ENCODE results near the gene TMEM179. TPM values are rescaled to one million over a fixed set of nuclear protein-coding genes. Genes with fewer than 3 reads are reported as not detected.

TMEM179 gene
- total and polyA plus RNA-seq, 2 of the 13 experiments (the other 11 are each of a cell fraction or from before 2014, with no cell fraction given) = not detected

DNA sequence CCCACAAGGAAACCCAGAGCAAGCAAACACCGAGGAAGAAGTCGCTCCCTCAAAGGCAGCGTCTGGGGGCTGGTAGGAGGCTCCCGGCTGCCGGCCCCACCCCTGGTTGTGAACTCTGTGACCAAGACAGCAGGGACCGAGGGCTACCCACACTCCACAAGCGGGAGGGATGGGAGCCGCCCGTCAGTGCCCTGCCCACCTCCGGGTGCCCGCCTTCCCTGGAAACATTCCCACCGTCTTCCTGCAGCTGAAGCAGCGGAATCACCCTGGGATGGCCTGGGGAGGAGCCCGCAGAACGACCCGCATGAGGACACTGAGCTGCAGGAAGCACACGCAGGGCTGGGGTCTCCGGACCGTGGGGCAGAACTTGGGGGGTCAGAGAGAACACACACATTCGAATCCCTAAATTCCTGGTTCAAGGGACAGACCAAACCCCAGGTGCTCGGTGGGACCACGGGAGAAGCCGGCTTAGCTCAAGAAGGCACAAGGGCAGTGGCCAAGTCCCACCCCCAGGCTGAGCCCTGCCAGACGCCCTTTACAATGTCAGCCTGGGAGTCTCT, 58.5 kb downstream of the TMEM179 start:
- no peak for TF ChIP-seq ZFY (CRISPR knock-in tag; IDR thresholded peaks at IDR 0.05)
- no peak for TF ChIP-seq ZC3H4 (CRISPR knock-in tag; IDR thresholded peaks at IDR 0.05; ENCODE audit: borderline replicate concordance)
- TF ChIP-seq ZNF878 (CRISPR knock-in tag; IDR thresholded peaks at IDR 0.05) = no peak
- TF ChIP-seq, protein P1, sequence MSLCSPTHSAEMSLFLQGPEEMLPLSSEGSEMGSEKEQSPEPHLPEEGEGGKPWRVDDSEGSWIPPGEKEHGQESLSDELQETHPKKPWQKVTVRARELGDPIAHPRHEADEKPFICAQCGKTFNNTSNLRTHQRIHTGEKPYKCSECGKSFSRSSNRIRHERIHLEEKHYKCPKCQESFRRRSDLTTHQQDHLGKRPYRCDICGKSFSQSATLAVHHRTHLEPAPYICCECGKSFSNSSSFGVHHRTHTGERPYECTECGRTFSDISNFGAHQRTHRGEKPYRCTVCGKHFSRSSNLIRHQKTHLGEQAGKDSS (CRISPR knock-in tag; IDR thresholded peaks at IDR 0.05; ENCODE audit: borderline replicate concordance, low read depth) = no peak
- TF ChIP-seq ZNF350 (CRISPR knock-in tag; IDR thresholded peaks at IDR 0.05; ENCODE audit: borderline replicate concordance, low read depth) = no peak
- TF ChIP-seq ZNF703 (CRISPR knock-in tag; IDR thresholded peaks at IDR 0.05; ENCODE audit: borderline replicate concordance) = no peak
- peaks cover 3% of the 10 kb centered on the region; the same call in 1 of the 2 replicates for H4K20me1 ChIP-seq (ENCODE audit: insufficient read depth, low read length)
- peaks cover 16 to 63% of the 10 kb centered on the region in 2 experiments; a peak in 4 of 5 replicates for H3K27me3 ChIP-seq (ENCODE audit: control insufficient read depth in 1 of 2, insufficient read depth in 2 of 2, low read length in 2 of 2)
- H3K36me3 ChIP-seq (replicated peaks in 1 of 2; ENCODE audit: control insufficient read depth in 1 of 2, insufficient read depth in 2 of 2, low read length in 2 of 2) = no peaks in the 10 kb centered on the region
- no peaks in the 10 kb centered on the region for H3K4me1 ChIP-seq (ENCODE audit: insufficient read depth, low read length)
- intact Hi-C loops (cut with micrococcal nuclease; ENCODE audit: unreplicated experiment) (no loop called here), in situ Hi-C loops (cut with HindIII; ENCODE audit: extremely low pct_ligation_motif_present, low pct_unique_long_range_greater_than_20kb) (no loop called here)
- 27% methylated on average over 6 of the region's 24 CpGs for WGBS (ENCODE audit: low lambda C conversion rate)
- FAIRE-seq (no peak), ATAC-seq (no peak), DNase-seq (ENCODE audit: low spot score) (no peak)
- H3K27ac ChIP-seq (ENCODE audit: extremely low read length, insufficient read depth, low read length) = no peak overlapping the region
- no peak overlapping the region for H3K4me2 ChIP-seq (ENCODE audit: low read depth, low read length)
- ChIA-PET POLR2A (no interaction called here), CTCF (ENCODE audit: low intra/inter-chr PET ratio, low total read pairs) (no interaction called here)
- H3K9ac ChIP-seq (ENCODE audit: insufficient read depth, low read depth, low read length) = no peak overlapping the region
- no TSS peak for BruUV-seq (replicated peaks)
- H3K79me2 ChIP-seq (ENCODE audit: insufficient read depth, low read length) = no peaks in the 10 kb centered on the region
- no peaks in the 10 kb centered on the region for H3K9me3 ChIP-seq (ENCODE audit: low read length)
- no peak overlapping the region for H2AFZ ChIP-seq (ENCODE audit: low read length)
- H3K4me3 ChIP-seq (replicated peaks in 1 of 3; ENCODE audit: insufficient read depth in 1 of 3, low read depth in 2 of 3, low read length in 3 of 3) = no peak overlapping the region

Data from HepG2 (cell line).